PFSK-1 (cell line): ENCODE data around the gene KLHL3.

Experiments
- FOXP2 ChIP-seq: optimal IDR thresholded peaks from 2 replicates; pipeline ENCODE3; 2011; ENCODE audit warnings: borderline replicate concordance, control low read depth, inconsistent platforms; ENCODE audit not compliant: insufficient read depth; ENCODE audit errors: extremely low read length, extremely low read depth
- POLR2AphosphoS5 ChIP-seq: IDR thresholded peaks from 2 replicates; pipeline ENCODE4 v1.6.1; 2012; ENCODE audit warnings: low read depth, mild to moderate bottlenecking, control low read depth, low read length, moderate library complexity

- TF ChIP-seq POLR2AphosphoS5 = no peak
- no peak for TF ChIP-seq FOXP2
Observed at GRCh38 chr5:137639645-137640044, 96.2 kb downstream of the KLHL3 start.
